Fibroblast of lung (primary cell): ENCODE results near the gene COL4A1. TPM values are rescaled to one million over a fixed set of nuclear protein-coding genes. Genes with fewer than 3 reads are reported as not detected.

Experiments used
- DNase-seq, 2 donors: peaks; one replicate each; pipeline versions ENCODE4 v3.0.0 to v3.0.0-alpha.2; 2010; ENCODE audit warnings: low read depth in 2 of 2
- H2AFZ ChIP-seq: 2 replicates; pipeline ENCODE4 v1.5.1; 2012; ENCODE audit warnings: low read length, control low read depth, inconsistent platforms
- H3K27ac ChIP-seq: 2 replicates; pipeline ENCODE4 v1.5.1; 2011; ENCODE audit warnings: low read length, control low read depth; ENCODE audit not compliant: insufficient read depth
- H3K27me3 ChIP-seq: 2 replicates; pipeline ENCODE4 v1.5.1; 2011; ENCODE audit warnings: mild to moderate bottlenecking, low read length; ENCODE audit not compliant: control insufficient read depth, insufficient read depth
- H3K36me3 ChIP-seq: 2 replicates; pipeline ENCODE4 v1.5.1; 2011; ENCODE audit warnings: low read length; ENCODE audit not compliant: control insufficient read depth, insufficient read depth
- H3K4me1 ChIP-seq: 2 replicates; pipeline ENCODE4 v1.5.1; 2011; ENCODE audit warnings: low read length; ENCODE audit not compliant: control insufficient read depth, insufficient read depth; ENCODE audit errors: extremely low read depth
- H3K4me2 ChIP-seq: 2 replicates; pipeline ENCODE4 v1.5.1; 2011; ENCODE audit warnings: low read length, control low read depth; ENCODE audit not compliant: insufficient read depth; ENCODE audit errors: extremely low read depth
- H3K4me3 ChIP-seq, 4 experiments: fragments of 200-600 bp in 1 of 4; sonication (generic) in 1 of 4; replicated peaks in 1 of 4; 2 replicates each; pipeline ENCODE4 v1.5.1; 2011 to 2016; ENCODE audit warnings: low read length in 4 of 4, low read depth in 3 of 4, mild to moderate bottlenecking in 3 of 4, control low read depth in 2 of 4, inconsistent platforms in 1 of 4, mixed read lengths in 1 of 4; ENCODE audit not compliant: insufficient read depth in 1 of 4; ENCODE audit errors: control extremely low read depth in 1 of 4
- H3K79me2 ChIP-seq: 2 replicates; pipeline ENCODE4 v1.5.1; 2012; ENCODE audit warnings: mild to moderate bottlenecking, low read length, inconsistent platforms; ENCODE audit not compliant: control insufficient read depth, insufficient read depth
- H3K9ac ChIP-seq: 2 replicates; pipeline ENCODE4 v1.5.1; 2011; ENCODE audit warnings: mild to moderate bottlenecking, low read length, control low read depth; ENCODE audit not compliant: insufficient read depth
- H3K9me3 ChIP-seq: 2 replicates; pipeline ENCODE4 v1.5.1; 2012; ENCODE audit warnings: low read depth, low read length; ENCODE audit not compliant: control insufficient read depth, insufficient read depth
- H4K20me1 ChIP-seq: 2 replicates; pipeline ENCODE4 v1.5.1; 2011; ENCODE audit warnings: low read length; ENCODE audit not compliant: control insufficient read depth, insufficient read depth; ENCODE audit errors: extremely low read depth
- CTCF ChIP-seq, 2 donors: IDR thresholded peaks in 1 of 2; conservative IDR thresholded peaks in 1 of 2; 1 replicate in 1 of 2; 2 replicates in 1 of 2; pipeline ENCODE4 v1.5.1; 2011 to 2012; ENCODE audit warnings: low read length in 2 of 2, control low read depth in 1 of 2, inconsistent platforms in 1 of 2, low read depth in 1 of 2, mild to moderate bottlenecking in 1 of 2
- EZH2 ChIP-seq: IDR thresholded peaks from 2 replicates; pipeline ENCODE4 v1.5.1; 2012; ENCODE audit warnings: low read length, control low read depth, mild to moderate bottlenecking; ENCODE audit errors: missing control alignments
- polyA plus RNA-seq, 2 donors: library from polyadenylated mRNA; depleted of rRNA in 1 of 2; stranded (reverse) in 1 of 2; unstranded in 1 of 2; fragments of >200 nt; gene quantifications; 2 replicates each; pipeline ENCODE4 v1.2.1, GENCODE V29; 2011 to 2012; ENCODE audit warnings: missing spikeins in 1 of 2
- total RNA-seq: library from RNA; depleted of rRNA; stranded (reverse); fragments of >200 nt; gene quantifications from 2 replicates; pipeline ENCODE4 v1.2.1, GENCODE V29; 2014

The COL4A1 gene
- total and polyA plus RNA-seq, 2 donors (not counting 1 experiment from before 2014, with no cell fraction given) = 34.0 to 607 TPM

- H3K4me1 ChIP-seq = no peaks in the 10 kb centered on the region
- H3K9ac ChIP-seq = no peak overlapping the region
- no peaks in the 10 kb centered on the region for H3K9me3 ChIP-seq
- H2AFZ ChIP-seq = no peak overlapping the region
- H3K4me2 ChIP-seq = no peak overlapping the region
- H3K4me3 ChIP-seq = no peak overlapping the region
- H3K27me3 ChIP-seq = no peaks in the 10 kb centered on the region
- no peak overlapping the region for H3K27ac ChIP-seq
- H3K36me3 ChIP-seq = peaks cover 7% of the 10 kb centered on the region
- no peak for DNase-seq
- H3K79me2 ChIP-seq = no peaks in the 10 kb centered on the region
- TF ChIP-seq EZH2 (no peak), CTCF (conservative IDR thresholded peaks at IDR 0.05 in 1 of 2, IDR thresholded peaks at IDR 0.05 in 1 of 2; ENCODE audit: low read depth in 1 of 2, low read length in 2 of 2) (no peak)
- no peaks in the 10 kb centered on the region for H4K20me1 ChIP-seq
Measured at GRCh38 chr13:110179857-110180147, 127.2 kb downstream of the COL4A1 start.

DNA sequence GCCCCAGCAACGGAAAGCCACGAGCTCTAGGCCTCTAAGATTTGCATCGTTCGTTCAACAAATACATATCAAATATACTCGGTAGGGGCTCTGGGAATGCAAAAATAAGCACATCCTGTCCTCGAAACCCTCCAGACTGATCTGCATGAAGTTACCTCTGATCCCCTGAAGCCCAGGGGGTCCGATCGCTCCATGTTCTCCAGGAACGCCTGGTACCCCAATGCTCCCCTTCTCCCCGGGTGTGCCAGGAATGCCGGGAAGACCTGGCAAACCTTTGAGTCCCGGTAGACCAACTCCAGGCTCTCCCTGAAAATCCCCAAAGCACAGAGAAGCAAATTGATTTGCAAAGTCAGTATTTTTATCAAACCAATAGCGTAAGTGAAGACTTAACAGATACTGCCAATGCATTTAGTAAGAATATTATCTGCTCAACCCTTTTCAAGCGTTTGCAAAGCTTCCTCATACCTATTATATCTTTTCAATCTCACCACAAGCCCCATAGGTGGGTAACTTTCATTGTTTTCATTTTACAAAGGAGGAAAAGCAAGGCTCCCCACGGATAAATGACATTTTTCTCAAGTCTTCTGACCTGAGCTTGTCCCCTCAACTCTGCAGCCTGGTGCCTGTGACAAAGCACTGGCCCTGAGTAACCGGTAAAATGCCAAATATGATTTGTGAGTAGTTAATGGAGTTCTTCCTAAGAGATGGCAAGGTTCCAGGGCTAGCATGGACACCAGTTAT lies 127.7 kb downstream of the COL4A1 start:
- DNase-seq = peak in 1 of 2 donors; percentile 47
- Histone ChIP-seq H3K27me3 (no peaks in the 10 kb centered on the region), H3K4me1 (no peaks in the 10 kb centered on the region), H3K79me2 (no peaks in the 10 kb centered on the region), H3K4me3 (no peak overlapping the region), H3K9ac (no peak overlapping the region), H3K36me3 (peaks cover 8% of the 10 kb centered on the region), H3K9me3 (no peaks in the 10 kb centered on the region), H3K4me2 (no peak overlapping the region), H4K20me1 (no peaks in the 10 kb centered on the region), H2AFZ (no peak overlapping the region), H3K27ac (no peak overlapping the region)
- no peak for TF ChIP-seq CTCF (conservative IDR thresholded peaks at IDR 0.05 in 1 of 2, IDR thresholded peaks at IDR 0.05 in 1 of 2; ENCODE audit: low read depth in 1 of 2, low read length in 2 of 2)
- no peak for TF ChIP-seq EZH2

DNA sequence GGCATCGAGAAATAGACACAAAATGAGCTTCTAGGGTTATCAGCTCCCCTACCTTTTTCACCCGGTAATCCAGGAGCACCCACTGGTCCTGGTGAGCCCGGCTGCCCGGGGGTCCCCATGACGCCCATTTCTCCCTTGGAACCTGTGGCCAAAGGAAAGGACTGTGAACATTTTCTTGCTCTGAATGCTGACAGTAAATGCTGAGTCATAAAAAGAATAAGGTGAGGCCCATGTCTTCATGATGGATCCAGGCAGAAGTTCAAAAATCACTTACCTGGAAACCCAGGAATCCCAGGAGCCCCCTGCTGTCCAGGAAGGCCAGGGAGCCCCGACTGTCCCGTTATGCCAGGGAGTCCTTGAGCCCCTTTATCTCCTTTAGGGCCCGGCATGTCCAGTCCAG lies 129.2 kb downstream of the COL4A1 start:
- H3K4me2 ChIP-seq = no peak overlapping the region
- peaks cover 8% of the 10 kb centered on the region for H3K36me3 ChIP-seq
- H3K9ac ChIP-seq = no peak overlapping the region
- no peaks in the 10 kb centered on the region for H4K20me1 ChIP-seq
- H3K27ac ChIP-seq = no peak overlapping the region
- no peak overlapping the region for H3K4me3 ChIP-seq
- no peaks in the 10 kb centered on the region for H3K4me1 ChIP-seq
- no peaks in the 10 kb centered on the region for H3K27me3 ChIP-seq
- no peaks in the 10 kb centered on the region for H3K79me2 ChIP-seq
- TF ChIP-seq CTCF (conservative IDR thresholded peaks at IDR 0.05 in 1 of 2, IDR thresholded peaks at IDR 0.05 in 1 of 2; ENCODE audit: low read depth in 1 of 2, low read length in 2 of 2) (no peak), EZH2 (no peak)
- no peak overlapping the region for H2AFZ ChIP-seq
- H3K9me3 ChIP-seq = no peaks in the 10 kb centered on the region
- DNase-seq = no peak
